ENCODE data around the gene TMBIM6.

Gene TMBIM6

DNA sequence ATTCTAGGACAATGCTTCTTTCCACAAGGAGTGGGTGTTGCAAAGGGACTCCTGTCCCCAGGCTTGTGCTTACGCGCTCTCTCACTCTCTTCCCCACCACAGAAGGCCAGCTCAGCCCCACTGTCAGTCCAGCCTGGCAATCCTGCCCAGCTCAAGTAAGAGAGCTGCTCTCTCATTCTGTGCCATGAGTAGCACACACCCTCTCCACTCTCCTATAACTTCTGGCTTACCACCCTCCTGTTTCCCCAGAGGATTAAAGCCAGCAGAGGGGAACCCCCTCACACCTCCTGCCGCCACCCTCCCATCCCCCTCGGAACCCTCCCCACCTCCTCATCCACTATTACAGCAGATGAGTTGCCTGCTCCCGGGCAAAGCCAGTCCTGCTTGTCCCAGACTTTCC is 69.8 kb downstream of the TMBIM6 start:
- FAIRE-seq (no peak), DNase-seq (ENCODE audit: insufficient read length, low spot score) (no peak)

GRCh38 chr12:49811961-49812401 is 70.6 kb downstream of the TMBIM6 start:
- no peak for FAIRE-seq
- DNase-seq (ENCODE audit: insufficient read length, low spot score) = no peak

DNA sequence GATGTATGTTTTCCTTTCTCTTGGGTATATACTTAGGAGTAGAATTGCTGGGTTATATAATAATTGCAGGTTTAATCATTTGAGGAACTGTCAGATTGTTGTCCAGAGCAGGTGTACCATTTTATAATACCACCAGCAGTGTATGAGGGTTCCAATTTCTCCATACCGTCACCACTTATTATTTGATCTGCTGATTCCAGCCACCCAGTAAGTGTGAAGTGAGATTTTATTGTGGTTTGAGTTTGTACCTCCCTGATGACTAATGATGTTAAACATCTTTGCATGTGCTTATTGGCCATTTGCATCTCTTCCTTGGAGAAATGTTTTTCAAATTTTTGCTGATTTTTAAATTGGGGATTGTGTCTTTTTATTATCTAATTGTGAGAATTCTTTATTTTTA is 71.8 kb downstream of the TMBIM6 start:
- no peak for FAIRE-seq
- no peak for DNase-seq (ENCODE audit: insufficient read length, low spot score)

Measured in HTR-8/SVneo (cell line).